HG03066 (cell line): ENCODE results near the gene MAGOHB.
"Not testable (repeated sequence)": the region's sequence is repeated elsewhere in the genome, so short reads cannot be mapped to it uniquely, and the experiment has no call there.

Experiments
- ATAC-seq: cut with Tn5 transposase; IDR thresholded peaks from one replicate; pipeline ENCODE4 v1.9.1; 2021; ENCODE audit warnings: low read depth; ENCODE audit not compliant: unreplicated experiment

Gene MAGOHB

GRCh38 chr12:10614056-10614370, 604 bp upstream of the MAGOHB start:
- ATAC-seq: no peak

- peak; percentile 7 for ATAC-seq
Measured at GRCh38 chr12:10612984-10613348, 443 bp downstream of the MAGOHB start.

- ATAC-seq: no peak
Measured at GRCh38 chr12:10612110-10612509, 1.3 kb downstream of the MAGOHB start.

- ATAC-seq: not testable (repeated sequence)
Measured at GRCh38 chr12:10611258-10611657, 2.2 kb downstream of the MAGOHB start.

GRCh38 chr12:10610188-10610587, 3.2 kb downstream of the MAGOHB start:
- ATAC-seq: no peak

DNA sequence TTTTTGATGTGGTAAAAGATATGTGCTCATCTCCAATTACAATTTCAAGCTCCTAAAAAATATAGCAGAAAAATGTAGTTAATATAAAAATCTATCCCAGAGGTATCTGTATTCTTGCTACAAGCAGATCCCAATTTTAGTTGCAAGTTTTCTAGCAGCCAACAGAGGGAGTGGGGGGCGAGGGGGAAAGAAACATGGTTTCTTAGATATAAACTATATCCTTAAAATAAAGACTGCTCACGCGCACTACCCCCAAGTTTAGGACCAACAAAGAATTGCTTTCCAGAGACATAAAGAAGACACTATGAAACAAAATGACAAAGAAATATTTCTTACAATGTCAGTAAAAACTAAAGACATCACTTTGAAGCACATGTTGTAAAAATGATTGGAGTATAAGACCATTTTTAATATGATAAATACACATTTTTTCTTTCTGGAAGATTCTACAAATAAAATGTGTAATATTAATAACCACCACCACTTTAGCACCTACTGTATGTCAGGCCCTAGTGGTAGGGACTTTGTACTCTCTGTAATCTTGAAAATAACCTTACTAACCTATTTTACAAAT, 5.4 kb downstream of the MAGOHB start:
- ATAC-seq: no peak

DNA sequence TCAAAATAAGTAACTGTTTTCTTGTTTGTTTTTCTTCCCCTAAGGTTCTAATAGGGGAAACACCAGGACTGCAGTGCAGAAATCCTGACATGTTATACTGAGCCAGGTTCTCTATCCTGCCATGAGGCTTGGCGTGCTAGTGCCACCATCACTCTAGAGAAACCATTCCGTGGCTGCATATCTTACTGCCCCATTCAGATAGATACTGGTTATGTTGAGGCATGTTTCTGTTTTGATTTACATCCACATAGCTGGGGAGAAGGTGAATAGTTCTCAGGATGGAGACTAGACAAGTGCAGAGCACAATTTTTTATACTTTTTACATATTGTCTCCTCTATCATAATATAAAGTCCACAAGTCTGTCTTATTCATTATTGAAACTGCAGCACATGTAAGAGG, 11.5 kb downstream of the MAGOHB start:
- ATAC-seq: no peak

- ATAC-seq: no peak
Measured at GRCh38 chr12:10600988-10601387, 12.4 kb downstream of the MAGOHB start.

DNA sequence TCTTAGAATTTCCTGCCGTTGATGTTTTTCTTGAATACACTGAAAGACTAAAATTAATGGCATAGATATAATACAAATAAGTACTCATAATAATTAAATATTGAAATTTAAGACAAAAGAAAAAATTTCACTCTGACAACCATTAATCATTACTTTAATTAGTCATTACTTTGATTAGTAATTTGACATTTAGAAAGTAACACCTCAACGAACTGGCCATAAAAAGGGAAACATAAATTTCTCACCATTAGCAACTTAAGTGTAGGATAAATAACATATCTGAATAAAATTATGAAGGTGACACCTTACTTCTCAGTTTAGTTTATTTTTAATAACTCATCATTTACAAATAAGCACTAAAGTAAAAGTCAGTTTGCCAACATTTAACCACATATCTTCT, 17.5 kb downstream of the MAGOHB start:
- ATAC-seq: no peak

DNA sequence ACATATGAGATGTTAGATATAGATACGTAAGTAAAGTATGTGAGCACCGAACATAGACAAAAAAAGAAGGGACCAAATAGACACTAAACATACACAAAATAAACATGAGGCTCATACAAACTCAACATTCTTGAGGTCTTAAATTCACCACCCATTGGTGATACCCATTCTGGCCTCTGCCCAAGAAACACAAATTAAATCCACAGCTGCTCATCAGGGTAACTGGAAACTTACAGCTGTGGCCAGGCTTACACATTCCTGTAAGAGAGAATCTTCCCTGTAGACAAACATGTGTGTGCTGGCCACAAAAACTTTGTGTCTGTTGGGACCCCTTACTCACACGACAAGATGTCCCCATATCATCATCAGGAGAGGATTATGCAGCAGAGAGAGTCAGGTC, 22.4 kb downstream of the MAGOHB start:
- ATAC-seq: no peak

- ATAC-seq: no peak
Measured at GRCh38 chr12:10584415-10584814, 29.0 kb downstream of the MAGOHB start.

DNA sequence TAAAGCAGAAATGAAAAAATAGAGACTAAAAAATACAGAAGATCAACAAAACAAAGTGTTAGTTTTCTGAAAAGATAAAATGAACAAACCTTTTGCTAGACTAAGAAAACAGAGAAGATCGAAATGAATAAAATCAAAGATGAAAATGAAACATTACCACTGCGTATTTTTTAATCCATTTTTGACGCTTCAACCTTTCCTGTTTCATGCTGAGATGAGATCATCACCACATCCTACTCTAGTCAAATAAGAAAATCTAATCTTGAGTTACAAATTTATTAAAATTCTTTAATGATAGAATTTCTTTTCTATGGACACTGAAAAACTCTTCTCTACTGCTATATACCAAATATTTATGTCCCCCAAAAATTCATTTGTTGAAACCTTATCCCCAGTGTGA, 30.7 kb downstream of the MAGOHB start:
- ATAC-seq: no peak

DNA sequence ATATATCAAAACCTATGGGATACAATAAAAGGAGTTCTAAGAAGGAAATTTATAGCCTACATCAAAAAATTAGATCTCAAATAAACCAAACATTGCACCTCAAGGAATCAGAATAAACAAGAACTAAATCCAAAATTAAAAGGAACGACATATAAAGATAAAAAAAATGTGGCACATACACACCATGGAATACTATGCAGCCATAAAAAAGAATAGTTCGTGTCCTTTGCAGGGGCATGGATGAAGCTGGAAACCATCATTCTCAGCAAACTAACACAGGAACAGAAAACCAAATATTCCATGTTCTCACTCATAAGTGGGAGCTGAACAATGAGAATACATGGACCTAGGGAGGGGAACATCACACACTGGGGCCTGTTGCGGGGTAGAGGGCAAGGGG, 31.3 kb downstream of the MAGOHB start:
- ATAC-seq: not testable (repeated sequence)

DNA sequence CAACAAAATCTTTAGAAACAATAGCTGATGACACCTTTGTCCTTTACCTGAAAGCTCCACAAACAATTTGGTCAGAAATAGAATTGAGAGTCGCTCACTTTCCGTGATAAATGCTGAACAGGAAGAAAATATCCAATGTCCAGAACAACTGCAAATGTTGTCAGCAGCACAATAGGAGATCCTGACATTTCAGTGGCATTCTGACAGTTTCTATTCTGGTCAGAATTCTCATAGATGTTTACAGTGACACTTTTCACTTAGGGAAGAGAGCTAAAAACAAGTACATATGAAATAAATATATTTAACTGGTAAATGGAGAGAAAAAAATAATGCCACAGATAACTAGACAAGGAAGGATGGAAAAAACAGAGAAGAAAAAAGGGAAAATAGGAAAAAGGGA, 39.1 kb downstream of the MAGOHB start:
- no peak for ATAC-seq

- not testable (repeated sequence) for ATAC-seq
Measured at GRCh38 chr12:10572021-10572490, 41.4 kb downstream of the MAGOHB start.

DNA sequence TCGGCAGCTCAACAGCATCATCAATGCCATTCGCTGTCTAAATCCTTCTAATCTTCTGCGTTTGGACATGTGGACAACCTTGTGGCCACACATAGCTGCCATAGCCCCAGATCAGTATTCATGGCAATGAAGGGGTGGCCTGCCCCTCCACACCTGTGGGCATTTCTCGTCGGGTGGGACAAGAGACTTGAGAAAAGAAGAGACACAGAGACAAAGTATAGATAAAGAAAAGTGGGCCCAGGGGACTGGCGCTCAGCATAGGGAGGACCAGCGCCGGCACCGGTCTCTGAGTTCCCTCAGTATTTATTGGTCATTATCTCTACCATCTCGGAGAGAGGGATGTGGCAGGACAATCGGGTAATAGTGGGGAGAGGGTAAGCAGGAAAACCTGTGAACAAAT, 42.3 kb downstream of the MAGOHB start:
- no peak for ATAC-seq

GRCh38 chr12:10567813-10568212, 45.6 kb downstream of the MAGOHB start:
- no peak for ATAC-seq

GRCh38 chr12:10563966-10564365, 49.4 kb downstream of the MAGOHB start:
- no peak for ATAC-seq

GRCh38 chr12:10563002-10563401, 50.4 kb downstream of the MAGOHB start:
- ATAC-seq: no peak

DNA sequence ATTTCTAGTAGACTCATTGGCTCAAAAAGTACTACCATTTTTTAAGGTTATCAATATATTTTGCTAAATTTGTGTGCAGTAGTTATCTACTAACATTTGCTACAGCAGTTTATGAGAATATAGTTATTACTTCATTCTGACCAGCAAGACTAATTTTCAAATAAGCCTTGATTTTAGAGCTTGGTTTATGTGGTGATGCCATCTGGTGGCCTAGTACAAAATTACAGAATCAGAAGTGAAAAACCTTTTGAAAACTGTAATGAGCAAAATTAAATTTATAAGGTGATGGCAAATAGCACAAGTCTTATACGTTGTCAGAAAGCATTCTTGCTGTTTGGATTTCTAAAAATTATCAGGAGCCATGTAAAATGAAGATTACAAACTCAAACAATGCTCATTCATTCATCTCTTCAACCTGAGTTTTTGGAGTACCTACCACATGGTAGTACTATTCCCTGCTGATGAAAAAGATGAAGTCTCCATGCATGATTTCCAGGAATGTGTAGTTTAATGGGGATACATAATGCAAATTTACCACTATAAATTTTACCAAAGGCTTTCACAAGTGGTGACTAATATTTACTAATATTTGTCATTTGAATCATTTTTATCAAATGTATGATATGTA, 51.0 kb downstream of the MAGOHB start:
- ATAC-seq: no peak

GRCh38 chr12:10559244-10559643, 54.2 kb downstream of the MAGOHB start:
- no peak for ATAC-seq

DNA sequence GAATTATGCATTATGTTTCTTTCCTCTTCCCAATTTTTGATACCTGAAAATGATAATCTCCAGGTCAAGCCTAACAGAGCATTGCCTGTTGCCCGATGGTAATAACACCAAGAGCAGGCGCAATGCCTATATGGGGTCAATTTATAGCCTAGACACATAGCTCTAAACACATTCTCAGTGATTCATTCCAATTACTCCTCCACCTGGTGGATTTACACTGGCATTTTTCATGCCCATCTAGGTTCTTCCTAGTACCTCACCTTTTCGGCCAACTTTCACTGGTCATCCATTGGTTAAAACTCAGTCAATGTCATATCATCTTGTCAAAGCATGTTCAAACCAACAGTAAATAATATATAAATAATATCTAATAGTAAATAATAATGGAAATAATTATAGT, 54.6 kb downstream of the MAGOHB start:
- no peak for ATAC-seq

DNA sequence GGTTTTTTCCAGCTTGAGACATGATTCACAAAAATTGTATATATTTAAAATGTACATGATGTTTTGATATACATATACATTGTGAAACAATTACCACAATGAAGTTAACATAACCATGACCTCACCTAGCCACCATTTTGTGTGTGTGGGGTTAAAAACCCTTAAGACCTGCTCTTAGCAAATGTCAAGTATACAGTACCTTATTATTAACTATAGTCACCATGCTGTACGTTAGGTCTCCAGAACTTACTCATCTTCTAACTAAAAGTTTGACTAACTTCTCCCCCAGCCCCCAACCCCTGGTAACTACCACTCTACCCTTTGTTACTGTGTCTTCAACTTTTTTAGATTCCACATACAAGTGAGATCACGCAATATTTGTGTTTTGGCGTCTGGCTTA, 55.1 kb downstream of the MAGOHB start:
- no peak for ATAC-seq
